Peyer's patch (tissue), 4 donors: ENCODE data around the gene MRPL43.

Source experiments
- CTCF ChIP-seq, 6 experiments: fragments of 450-650 bp in 4 of 6; fragments of 200-600 bp in 2 of 6; sonication (generic) in 1 of 6; IDR thresholded peaks; one replicate each; pipeline ENCODE4 v1.5.1; 2017 to 2019; ENCODE audit warnings: antibody characterized with exemption in 6 of 6, mild to moderate bottlenecking in 3 of 6, moderate library complexity in 1 of 6
- POLR2A ChIP-seq, 2 donors: fragments of 450-650 bp; IDR thresholded peaks; one replicate each; pipeline ENCODE4 v1.5.1; 2017; ENCODE audit warnings: antibody characterized with exemption in 2 of 2, mild to moderate bottlenecking in 2 of 2, moderate library complexity in 2 of 2

GRCh38 chr10:101018600-101019439, 31.5 kb upstream of the MRPL43 start:
- TF ChIP-seq POLR2A (IDR thresholded peaks at IDR 0.05) (no peak), CTCF (IDR thresholded peaks at IDR 0.05) (peak in 4 of 6 experiments; percentile 72 to 92 (median 86))
